NCI-H748 treated with DMSO at 0.1 percent for 48 hours (cell line): ENCODE data around the gene ATL2.

Experiments
- DNase-seq: peaks from one replicate; lab custom pipeline; 2025; lab: John Stamatoyannopoulos, UW

The ATL2 gene

DNA sequence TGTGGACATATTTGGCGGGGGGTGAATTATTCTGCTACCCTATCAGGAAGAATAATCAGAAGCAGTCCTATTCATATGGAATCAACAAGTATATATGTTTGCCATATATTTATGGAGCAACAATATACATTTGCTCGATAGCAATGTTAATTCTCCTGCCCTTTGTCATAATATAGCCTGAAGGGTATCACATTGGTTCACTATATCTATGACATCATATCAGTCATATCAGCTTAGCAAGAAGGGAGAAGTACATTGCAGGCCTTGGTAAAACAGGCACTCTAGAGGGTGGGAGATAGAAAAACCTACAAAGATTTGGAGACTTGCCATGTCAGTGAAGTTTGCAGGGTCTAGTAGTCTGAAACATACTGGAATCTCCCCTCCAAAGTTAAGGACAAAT lies 128.4 kb downstream of the ATL2 start:
- no peak for DNase-seq

DNA sequence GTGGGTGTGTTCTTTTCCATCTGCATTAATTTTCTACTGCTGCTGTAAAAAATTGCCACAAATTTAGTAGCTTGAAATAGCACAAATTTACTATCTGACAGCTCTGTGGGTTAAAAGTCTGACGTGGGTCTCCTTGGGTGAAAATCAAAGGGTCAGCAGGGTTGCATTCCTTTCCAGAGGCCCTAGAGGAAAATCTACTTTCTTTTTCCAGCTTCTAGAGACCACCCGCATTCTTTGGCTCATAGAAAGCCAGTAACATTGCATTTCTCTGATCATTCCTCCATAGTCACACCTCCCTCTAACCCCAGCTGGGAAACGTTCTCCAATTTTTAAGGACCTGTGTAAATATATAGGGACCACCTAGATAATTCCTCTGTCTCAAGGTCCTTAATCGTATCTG lies 128.8 kb downstream of the ATL2 start:
- no peak for DNase-seq

DNA sequence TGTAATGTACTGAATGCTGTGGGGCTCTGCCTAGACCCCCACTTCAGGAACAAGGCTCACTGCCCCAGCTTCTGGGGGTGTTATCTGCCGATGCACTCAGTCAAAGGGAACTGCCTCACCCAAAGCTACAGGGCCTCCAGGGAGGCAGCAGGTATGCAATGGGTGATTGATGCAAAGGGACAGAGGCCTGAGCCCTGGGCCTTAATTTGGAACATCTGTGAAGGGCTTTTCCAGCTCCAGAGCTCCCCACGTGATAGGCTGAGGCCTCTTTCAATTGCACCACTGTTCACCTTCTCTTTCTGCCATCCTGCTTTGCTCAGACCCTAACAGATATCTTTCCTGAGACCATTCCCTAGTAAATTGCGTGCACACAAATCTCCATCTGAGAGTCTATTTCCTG lies 131.0 kb downstream of the ATL2 start:
- DNase-seq: no peak

GRCh38 chr2:38245114-38245641 lies 131.9 kb downstream of the ATL2 start:
- DNase-seq: no peak

GRCh38 chr2:38244301-38244700 lies 132.8 kb downstream of the ATL2 start:
- DNase-seq: no peak
